NOMO-1 treated with DMSO at 0.1 percent for 48 hours (cell line): Measurements from ENCODE around the gene CT45A3.
"Not testable (repeated sequence)": the region's sequence is repeated elsewhere in the genome, so short reads cannot be mapped to it uniquely, and the experiment has no call there.

Experiments used
- DNase-seq: peaks from one replicate; lab custom pipeline; 2025; ENCODE audit not compliant: unreplicated experiment; lab: John Stamatoyannopoulos, UW

Gene CT45A3, protein sequence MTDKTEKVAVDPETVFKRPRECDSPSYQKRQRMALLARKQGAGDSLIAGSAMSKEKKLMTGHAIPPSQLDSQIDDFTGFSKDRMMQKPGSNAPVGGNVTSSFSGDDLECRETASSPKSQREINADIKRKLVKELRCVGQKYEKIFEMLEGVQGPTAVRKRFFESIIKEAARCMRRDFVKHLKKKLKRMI

DNA sequence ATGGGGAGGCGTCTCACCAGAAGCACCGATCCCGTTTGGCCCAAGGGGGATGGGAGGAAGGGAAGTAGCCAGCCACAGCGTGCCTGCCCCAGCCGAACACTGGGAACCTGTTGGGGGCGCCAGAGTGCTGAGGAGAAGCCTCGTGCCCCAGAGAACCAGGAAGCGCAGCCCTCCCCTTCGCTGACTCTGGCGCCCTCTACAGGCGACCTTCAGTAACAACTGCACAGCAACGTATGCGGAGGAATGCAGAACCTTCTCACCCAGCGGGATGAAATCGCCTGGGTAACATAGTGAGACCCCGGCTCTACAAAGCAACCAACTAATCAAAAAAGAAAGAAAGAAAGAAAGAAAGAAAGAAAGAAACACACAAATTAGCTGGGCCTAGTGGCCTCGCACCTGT is at the start of gene CT45A3:
TSS of gene CT45A3 (minus strand) at position 101 of the 400 bp plus-strand sequence. CDS start 3,747 bp downstream, outside the sequence.
- DNase-seq: not testable (repeated sequence)

DNA sequence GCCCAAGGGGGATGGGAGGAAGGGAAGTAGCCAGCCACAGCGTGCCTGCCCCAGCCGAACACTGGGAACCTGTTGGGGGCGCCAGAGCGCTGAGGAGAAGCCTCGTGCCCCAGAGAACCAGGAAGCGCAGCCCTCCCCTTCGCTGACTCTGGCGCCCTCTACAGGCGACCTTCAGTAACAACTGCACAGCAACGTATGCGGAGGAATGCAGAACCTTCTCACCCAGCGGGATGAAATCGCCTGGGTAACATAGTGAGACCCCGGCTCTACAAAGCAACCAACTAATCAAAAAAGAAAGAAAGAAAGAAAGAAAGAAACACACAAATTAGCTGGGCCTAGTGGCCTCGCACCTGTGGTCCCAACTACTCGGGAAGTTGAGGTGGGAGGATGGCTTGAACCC is 34.7 kb upstream of the CT45A3 start, which contains the start of gene CT45A6:
TSS of gene CT45A6 (minus strand) at position 101 of the 400 bp plus-strand sequence. CDS start 3,794 bp downstream, outside the sequence.
- not testable (repeated sequence) for DNase-seq

DNA sequence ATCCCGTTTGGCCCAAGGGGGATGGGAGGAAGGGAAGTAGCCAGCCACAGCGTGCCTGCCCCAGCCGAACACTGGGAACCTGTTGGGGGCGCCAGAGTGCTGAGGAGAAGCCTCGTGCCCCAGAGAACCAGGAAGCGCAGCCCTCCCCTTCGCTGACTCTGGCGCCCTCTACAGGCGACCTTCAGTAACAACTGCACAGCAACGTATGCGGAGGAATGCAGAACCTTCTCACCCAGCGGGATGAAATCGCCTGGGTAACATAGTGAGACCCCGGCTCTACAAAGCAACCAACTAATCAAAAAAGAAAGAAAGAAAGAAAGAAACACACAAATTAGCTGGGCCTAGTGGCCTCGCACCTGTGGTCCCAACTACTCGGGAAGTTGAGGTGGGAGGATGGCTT is 17.4 kb upstream of the CT45A3 start, which contains the start of gene CT45A5:
TSS of gene CT45A5 (minus strand) at position 101 of the 400 bp plus-strand sequence. CDS start 3,774 bp downstream, outside the sequence.
- DNase-seq: not testable (repeated sequence)

DNA sequence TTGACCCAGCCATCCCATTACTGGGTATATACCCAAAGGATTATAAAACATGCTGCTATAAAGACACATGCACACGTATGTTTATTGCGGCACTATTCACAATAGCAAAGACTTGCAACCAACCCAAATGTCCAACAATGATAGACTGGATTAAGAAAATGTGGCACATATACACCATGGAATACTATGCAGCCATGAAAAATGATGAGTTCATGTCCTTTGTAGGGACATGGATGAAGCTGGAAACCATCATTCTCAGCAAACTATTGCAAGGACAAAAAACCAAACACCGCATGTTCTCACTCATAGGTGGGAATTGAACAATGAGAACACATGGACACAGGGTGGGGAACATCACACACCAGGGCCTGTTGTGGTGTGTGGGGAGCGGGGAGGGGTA is 23.3 kb downstream of the CT45A3 start:
- DNase-seq: not testable (repeated sequence)

DNA sequence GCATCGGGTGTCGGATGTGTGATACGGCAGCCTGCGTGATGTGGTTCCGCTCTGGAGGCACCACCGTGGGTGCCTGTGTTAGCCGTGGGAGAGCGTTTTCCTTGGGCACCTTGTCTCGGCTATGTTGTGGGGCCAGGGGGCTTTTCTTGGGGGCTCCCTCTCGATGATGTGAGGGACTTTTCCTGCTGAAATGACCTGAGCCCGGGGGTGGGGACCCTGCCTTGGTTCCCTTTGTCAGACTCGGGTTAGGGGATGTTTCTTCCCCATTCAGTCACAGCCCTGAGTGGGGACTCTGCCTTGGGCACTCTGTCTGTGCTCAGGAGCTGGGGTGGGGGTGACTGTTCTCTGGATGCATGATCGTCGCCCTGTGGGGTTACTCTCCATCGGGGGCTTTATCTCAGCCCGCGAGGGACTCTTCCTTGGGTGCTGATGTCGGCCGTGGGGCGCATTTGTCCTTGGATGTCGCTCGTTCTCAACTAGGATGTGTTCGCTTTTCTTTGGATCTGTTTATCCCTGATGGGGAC is 26.7 kb downstream of the CT45A3 start:
- DNase-seq: no peak

DNA sequence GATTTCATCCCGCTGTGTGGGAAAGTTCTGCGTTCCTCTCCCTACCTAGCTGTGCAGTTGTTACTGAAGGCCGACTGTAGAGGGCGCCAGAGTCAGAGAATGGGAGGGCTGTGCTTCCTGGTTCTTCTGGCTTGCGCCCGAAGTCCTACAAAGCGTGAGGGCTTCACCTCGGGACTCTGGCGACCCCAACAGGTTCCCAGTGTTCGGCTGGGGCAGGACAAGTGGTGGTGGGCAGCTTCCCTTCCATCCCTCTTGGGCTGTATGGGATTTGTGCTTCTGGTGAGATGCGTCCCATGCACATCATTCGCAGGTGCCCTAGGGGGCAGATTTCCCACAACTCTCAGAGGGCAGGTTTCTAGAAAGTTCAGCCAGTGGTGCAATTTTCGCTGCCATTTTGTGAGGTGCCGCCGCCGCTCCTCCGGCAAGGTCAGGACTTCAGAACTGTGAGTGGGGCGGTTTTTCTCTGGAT is 27.3 kb downstream of the CT45A3 start:
- no peak for DNase-seq

DNA sequence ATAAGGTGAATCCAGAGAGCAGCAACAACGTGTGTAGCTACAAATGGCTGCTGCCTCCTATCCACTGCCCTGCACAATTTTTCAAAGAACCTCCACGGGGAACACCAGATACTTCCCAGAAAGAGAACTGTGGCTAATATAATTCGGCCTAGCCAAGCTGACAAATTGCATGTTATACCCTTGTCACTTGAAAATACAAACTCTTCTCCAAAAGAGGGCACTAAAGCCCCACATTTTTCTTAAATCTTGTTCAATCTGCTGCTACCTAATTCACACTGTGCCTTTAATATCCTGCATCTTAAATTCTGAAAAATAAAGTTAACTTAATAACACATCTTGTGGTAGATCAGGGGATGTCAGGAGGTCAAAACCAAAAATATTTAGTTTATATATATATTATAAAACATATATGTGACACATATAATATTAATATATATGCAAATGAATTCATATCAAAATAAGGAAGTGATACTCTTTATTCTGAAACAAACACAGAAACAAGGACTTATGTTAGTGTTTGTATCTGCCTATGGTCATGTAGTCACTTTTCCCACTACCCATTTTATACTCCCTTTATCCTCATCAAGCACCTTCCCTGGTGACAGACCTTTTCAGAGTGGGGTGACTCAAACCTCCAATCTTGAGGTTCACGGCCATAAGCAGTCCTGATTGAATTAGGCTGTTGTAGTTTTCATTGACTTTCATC is 30.5 kb downstream of the CT45A3 start:
- DNase-seq: no peak

DNA sequence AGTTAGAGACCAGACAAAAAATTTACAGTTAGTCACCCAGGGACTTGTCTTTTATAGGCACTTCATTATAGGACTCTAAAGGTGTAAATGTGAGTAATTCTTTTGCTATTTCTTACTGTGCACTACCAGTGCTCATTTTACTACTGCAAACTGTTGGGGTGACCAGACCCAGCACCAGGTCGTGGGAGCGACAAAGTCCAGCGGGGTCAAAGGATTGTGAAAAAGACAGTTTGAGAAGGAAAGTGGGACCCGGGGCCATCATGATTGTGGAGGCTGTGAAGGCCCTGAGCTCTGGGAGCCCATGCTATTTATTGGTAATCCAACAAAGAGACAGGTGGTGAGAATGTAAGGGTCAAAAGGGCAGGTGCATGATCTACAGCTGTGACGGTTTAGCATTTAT is 33.3 kb downstream of the CT45A3 start:
- not testable (repeated sequence) for DNase-seq

DNA sequence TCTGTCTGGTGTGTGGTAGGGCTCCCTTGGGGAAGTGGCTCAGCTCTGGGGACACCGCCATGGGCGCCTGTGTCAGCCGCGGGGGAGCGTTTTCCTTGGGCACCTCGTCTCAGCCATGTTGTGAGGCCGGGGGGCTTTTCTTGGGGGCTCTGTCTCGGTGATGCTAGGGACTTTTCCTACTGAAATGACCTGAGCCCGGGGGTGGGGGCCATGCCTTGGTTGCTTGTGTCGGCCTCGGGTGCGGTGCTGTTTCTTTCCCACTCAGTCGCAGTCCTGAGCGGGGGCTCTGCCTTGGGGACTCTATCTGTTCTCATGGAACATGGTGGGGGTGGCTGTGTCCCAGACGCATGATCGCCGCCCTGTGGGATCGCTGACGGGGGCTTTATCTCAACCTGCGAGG is 54.2 kb downstream of the CT45A3 start:
- DNase-seq: no peak

DNA sequence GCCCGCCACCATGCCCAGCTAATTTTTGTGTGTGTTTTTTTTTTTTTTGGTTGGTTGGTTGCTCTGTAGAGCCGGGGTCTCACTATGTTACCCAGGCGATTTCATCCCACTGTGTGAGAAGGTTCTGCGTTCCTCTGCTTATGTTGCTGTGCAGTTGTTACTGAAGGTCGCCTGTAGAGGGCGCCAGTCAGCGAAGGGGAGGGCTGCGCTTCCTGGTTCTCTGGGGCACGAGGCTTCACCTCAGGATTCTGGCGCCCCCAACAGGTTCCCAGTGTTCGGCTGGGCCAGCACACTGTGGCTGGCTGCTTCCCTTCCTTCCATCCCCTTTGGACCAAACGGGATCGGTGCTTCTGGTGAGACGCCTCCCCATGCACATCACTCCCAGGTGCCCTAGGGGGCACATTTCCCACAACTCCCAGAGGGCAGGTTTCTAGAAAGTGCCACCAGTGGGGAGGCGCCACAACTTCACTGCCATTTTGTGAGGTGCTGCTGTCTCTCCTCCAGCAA is 54.8 kb downstream of the CT45A3 start, which contains the start of gene CT45A1:
TSS of gene CT45A1 (plus strand) at position 457 of the 507 bp plus-strand sequence. CDS start 5,302 bp downstream, outside the sequence.
- not testable (repeated sequence) for DNase-seq
